CD4-positive, alpha-beta T cell treated with Interleukin-4 for 1 hour (primary cell): ENCODE data around the gene PRKAG2.
A peak's percentile ranks its signal among the peaks of the same experiment; 100 is the strongest.

Source experiments
- DNase-seq, 2 donors: peaks; one replicate each; pipeline ENCODE4 v3.0.0-alpha.2; 2020 to 2022

The PRKAG2 gene

DNA sequence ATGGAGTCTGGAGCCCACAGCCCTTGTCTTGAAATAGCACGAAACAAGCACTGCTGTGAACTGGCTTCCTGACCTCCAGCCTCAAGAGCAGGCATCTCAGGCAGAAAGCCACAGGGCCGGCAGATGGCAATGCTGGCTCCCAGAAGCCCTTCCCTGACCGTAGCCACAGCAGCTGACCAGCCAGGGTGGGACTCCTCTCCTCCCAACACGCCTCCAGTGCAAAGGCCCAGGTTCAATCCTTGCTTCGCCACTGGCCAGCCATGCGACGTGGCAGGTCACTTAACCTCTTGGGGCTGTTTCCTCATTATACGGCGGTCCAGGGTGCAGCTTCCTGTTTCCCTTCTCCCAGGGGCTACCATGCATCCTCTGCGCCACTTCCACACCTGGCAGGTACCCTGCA is 12.8 kb downstream of the PRKAG2 start:
- no peak for DNase-seq

DNA sequence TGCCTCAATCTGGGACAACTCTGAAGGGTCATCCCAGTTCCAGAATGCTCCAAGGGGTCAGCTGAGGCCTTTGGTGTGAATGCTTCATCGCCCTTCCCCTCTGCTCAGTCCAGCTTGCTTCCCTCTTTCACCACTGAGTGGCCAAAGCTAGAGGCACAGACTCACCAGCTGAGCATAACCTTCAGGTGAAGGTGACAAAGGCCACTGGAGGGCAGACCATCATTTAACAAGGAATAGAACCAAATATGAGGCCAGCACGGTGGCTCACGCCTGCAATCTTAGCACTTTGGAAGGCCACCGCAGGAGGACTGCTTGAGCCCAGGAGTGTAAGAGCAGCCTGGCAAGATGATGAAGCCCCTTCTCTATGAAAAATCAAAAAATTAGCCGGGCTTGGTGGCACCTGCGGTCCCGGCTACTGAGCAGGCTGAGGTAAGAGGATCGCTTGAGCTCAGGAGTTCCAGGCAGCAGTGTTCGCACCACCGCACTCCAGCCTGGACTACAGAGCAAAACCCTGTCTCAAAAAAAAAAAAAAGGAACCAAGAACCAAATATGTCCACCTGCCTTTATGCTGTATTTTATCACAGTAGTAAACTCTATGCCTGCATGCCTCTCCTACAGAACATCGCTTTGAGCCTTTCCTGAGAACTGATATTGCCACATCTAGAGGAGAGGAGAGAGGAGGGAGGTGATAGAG is 13.4 kb downstream of the PRKAG2 start:
- peak in 1 of 2 donors; percentile 11 for DNase-seq

DNA sequence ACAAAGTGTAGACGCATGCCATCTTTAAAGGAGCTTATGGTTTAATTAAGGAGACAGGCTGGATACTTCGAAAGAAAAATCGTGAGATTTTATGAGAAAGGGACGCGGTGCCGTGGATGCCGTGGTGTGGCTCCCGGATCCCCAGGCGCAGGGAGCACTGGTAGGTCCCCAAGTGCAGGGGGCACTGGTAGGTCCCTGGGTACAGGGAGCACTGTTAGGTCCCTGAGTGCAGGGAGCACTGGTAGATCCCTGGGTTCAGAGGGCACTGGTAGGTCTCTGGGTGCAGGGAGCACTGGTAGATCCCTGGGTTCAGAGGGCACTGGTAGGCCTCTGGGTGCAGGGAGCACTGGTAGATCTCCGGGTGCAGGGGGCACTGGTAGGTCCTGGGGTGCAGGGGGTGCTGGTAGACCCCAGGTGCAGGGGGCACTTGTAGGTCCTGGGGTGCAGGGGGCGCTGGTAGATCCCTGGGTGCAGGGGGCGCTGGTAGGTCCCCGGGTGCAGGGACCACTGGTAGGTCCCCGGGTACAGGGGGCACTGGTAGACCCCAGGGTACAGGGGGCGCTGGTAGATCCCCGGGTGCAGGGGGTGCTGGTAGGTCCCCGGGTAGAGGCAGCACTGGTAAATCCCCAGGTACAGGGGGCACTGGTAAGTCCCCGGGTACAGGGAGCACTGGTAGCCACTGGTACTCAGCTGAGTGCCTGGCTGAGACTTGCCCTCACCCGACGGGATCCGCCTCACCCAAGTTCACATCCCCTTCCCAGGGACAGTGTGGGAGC is 14.1 kb downstream of the PRKAG2 start:
- DNase-seq, result no peak

DNA sequence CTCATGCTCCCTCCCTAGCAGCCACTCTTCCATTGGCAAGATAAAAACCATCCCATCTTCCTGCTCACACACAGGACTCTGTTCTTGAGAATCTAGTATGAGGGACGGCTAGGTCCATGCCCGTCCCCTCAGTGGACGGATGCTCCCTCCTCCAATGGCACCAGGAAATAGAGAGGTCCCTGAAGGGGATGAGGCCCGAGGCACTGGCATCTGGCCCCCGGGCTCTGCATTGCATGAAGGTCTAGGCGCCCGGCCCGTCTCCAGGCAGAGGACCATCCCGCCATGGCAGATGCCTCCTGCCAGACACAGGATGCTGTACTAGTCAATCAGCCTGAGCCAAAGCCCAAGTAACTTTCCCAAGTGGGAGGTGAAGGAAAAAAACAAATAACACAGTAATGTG is 15.0 kb downstream of the PRKAG2 start:
- DNase-seq, result no peak

DNA sequence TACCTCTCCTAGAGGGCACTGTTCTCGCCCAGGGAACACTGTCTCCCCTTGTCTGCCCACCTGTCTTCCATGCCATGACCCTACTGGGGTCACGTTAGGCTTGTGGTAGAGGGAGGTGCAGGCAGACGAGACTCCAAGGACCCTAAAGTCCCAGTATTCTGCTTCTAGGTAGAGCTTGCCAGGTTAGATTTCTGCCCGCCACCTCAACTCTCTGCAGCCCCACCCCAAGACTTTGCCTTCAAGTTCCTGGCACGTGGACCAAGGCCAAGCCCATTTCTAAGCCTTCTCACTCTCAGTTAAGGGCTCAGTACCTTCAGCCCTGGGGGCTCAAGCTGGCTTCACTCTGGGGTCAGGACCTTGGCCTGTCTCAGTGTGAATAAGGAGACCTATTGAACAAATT is 16.1 kb downstream of the PRKAG2 start:
- DNase-seq, result no peak

DNA sequence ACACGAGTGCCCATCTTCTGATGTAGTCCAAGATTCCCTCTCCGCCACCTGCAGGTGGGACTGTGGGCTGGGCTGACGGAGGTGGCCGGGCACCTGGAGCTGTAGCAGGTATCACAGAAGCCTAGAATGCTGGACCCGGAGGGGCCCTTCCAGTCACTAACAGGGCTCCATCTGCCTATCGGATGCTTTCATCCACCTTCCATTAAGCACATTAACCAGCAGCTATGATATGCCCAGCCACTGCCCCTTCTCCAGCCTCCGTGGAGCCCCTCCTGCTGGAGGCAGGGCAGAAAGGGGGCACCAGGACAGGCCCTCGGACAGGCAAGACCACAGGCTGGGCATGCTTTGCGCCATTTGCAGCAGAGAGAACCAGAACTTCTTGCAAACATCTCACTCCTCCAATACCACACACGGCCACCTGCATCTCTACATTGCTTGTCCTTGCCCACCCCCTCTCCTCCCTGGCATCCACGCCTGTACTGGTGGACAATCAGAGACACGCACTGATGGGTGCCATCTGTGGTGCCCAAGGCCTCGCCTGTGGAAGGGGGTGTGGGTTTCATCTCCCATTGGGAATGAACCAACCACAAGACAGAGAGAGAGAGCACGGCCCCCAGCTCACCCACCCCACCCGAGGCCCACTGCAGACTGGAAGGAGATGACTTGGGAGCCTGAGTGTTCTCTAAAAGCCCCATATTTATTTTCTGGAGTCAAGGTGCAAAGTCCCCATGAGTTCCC is 16.8 kb downstream of the PRKAG2 start:
- no peak for DNase-seq

DNA sequence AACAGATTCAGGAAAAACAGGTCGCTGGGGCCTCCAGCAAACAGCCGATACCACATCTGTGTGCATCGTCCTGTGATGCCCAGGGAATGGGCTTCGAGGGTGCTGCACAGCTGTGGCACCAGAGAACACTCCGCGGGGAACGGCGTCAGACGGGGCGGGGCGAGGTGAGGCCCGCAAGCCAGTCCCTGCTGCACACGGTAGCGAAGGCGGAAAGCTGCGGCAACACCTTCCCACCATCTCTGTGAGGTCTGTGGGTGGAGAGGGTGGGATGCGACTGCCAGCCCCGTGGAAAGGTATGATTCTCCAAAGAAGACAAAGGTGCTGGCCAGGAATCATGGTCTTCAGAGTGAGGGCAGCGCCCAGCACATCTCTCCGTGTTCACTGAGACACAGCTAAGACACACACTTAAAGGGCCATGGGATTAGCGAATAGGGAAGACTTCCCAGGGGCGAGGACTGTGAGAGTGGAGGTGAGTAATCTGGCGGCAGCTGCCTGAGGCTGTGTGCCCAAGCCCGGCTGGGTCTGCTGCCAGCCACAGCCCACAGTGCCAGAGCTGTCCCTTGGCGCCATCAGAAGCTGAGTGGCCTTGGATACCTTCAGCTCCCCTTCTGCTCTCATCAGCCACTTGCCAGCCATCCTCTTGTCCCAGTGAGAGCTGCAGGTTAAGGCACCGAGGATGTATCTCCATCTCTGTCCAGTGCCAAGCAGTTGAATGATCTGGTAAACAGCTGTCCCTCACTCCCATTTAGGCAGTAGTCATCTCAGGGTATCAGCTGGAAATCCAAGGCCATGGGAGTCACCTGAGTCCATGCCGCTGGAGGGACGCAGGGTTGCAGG is 17.6 kb downstream of the PRKAG2 start:
- DNase-seq, result no peak

DNA sequence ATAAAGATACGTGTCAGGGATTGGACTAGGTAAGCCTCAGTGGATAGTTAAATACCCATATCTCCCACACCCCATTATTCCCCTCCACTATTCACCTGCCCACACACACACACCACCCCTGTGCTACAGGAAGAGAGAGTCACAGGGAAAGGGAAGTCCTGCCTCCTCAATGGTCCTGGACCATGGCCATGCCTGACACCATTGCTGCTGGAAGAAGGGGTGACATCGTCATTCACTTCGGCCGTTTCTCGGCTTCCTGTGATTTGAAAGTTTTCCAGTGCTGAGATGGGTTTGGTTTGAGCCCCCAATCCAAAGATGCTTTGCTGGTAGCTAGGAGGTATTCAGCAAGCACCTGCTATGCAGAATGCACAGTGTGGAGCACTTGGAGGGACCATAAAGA is 18.5 kb downstream of the PRKAG2 start:
- DNase-seq, result no peak

DNA sequence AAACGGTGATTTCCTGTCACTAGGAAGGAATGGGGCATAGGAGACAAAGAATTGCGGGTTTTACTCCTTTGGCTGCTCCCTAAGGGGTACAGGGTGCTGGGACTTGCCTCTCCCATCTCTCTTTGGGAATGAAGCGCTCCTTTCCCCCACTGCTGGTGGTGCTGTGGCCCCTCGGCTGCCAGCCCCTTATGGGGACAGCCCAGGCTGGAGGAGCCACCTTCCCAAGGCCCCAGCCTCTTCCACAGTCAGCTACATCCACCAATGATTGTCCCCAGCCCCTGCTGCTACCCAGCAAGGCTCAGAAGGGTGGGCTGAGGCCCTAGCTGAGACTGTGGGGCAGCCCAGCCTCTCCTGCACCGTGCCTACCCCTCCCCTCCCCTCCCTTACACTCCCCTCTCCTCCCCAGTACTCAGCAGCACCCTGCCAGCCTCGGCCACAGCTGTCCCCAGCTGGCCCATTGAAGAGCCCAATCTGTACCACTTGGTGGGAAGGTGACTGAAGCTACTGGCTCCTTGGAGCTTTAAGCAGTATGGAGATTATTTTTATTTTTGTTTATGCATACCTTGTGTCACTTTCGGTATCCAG is 19.0 kb downstream of the PRKAG2 start:
- DNase-seq, result no peak

DNA sequence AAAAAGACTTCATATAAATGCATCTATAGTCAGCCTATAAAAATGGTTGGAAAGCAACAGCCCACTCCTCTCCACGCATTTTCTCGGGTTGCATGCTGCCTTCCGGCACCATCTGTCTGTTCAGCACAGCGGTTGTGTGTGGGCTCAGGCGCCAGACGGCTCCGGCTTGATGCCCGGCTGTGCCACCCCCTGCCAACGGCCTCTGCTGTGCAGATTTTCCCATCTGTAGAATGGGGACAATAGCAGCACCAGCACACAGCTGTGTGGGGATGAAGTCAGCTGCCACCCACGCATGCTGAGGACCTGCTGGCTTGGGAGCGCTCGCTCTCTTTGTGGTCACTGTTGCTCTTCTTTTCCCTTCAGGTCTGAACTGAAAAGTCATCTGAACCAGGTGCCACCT is 19.5 kb downstream of the PRKAG2 start:
- no peak for DNase-seq

DNA sequence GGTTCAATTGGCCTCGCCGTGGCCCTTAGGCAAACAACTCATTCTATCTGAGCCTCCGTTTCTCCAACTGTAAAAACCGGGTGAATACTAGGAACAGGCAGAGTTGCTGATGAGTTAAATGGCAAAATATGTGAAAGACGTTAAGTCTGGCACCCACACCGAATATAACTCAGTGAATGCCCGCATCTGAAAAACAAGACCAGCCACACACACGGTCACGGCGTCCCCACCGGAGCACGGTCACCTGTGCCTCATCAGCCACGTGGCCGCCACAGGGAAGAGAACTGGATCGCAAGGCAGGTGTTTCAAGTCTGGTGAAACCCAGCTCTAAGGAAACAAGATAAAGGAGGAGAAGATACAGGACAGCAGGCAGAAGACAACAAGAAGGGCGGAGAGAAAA is 20.4 kb downstream of the PRKAG2 start:
- no peak for DNase-seq

DNA sequence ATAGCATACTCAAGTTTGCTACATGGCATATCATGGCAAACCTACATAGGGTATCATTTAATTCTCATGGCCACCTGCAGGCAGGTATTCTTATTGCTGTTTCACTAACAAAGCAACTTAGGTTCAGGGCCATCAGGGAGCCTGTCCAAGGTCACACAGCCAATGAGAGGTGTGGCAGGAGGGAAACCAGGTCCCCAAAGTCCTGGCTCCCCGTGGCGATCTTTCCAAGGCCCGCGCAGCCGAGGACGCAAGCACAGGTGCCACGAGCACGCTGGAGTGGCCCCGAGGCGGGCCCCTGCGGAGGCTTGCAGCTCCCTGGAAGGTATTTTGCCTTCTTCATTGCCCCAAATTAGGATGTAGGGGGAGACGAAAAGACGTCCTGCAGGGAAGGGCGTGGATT is 20.8 kb downstream of the PRKAG2 start:
- no peak for DNase-seq

DNA sequence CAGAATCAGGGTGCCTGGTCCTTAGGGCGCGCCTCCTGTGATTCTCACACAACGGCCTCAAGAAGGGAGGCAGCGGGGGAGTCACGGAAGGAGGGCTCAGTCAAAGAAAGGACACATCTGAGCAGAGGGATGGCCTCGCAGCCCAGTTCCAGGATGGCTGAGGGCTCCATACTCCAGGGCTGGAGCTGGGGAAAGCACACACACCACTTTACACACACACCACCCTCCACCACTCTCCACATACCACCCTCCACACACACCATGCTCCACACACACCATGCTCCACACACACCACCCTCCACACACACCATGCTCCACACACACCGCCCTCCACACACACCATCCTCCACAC is 22.2 kb downstream of the PRKAG2 start:
- DNase-seq, result no peak

DNA sequence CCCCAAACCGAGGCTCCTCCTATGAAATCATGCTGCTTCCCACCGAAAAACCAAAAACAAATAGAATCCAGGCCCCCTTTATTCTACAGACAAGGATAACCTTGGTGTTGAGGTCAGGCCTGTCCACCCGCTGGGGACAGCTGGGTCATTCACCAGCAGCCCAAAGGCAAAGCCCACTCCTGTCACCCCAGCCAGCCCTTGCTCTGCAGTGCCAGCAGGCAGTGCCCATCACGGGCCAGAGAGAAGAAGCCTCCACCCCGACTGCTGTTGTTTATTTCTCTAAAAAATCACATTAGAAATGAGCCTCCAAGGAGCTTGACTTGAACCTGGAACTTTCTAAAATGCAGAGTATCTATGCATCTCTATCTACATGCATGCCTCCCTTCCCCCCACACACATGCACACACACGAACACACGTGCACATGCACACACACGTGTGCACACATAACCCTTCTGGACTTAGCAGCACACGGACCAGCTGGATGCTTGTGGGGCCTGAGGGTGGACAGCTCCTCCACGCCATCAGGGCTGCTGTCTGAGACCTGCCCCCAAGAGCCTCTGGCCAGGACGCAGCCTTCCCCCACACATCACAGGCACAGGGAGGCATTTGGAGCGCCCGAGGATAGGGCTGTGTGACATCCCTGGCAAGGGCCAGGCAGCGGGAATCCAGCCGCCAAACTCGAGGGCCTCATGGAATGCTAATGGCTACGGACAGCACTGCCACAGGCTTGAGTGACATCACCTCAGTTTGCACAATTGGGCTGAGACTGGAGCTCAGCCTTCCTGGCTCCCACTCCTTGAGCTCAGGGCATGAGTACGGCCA is 22.8 kb downstream of the PRKAG2 start:
- no peak for DNase-seq

DNA sequence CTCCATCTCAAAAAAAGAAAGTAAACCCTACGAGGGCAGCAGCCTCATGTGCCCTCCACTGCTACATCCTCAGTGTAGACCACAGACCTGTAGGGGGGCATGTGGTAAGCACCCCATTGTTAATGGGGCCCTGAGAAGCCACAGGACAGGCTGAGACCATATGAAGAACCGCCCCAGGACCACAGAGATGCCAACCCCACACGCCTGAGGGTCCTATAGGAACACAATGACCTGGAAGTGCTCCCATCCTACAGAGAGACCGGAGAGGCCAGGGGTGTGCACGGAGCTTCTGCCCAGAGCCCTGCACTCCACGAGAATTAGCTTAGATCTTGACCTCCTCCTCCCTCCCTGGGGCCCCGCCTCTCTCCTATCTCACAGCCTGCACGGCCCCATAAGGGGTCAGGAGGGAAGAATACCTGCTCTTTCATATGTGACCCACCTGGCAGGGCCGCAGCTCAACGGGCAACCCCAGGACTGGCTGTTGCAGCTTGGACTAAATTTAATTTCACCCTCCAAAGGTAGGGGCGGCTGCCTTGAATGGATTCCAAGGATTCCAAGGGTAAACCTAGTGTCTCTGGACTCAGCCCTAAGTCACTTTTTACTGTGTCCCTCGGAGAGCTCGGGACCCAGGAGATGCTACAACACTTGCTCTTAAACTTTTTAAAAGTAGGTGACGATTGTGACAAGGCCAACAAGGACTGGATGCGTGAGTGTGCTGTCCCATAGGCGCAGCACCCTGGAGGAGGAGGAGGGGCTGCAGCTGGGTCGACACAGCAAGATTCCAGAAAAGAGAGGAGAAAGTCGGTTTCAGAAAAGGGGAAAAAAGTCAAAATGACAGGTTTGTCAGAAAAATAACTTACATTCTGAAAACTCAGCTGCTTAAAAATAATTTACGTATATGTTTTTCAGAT is 24.2 kb downstream of the PRKAG2 start:
- DNase-seq, result no peak

DNA sequence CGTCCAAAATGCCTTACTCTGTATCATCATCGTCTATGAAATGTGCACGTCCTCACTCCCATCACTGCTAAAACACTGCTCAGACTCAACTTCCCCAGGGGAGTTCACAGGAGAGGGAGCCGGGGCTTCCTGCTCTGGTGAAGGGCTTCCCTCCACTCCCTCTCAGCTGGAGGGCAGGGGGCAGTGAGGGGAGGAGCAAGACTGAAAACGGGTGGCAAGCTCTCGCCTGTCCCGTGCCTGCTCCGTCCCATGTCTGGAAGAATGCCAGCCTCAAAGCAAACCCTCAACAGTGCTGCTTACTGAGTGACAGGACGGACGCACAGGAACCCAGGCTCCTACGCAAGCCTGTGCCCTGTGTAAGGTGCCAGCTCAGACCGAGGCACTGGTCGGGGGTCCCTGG is 25.1 kb downstream of the PRKAG2 start:
- peak in 1 of 2 donors; percentile 43 for DNase-seq

DNA sequence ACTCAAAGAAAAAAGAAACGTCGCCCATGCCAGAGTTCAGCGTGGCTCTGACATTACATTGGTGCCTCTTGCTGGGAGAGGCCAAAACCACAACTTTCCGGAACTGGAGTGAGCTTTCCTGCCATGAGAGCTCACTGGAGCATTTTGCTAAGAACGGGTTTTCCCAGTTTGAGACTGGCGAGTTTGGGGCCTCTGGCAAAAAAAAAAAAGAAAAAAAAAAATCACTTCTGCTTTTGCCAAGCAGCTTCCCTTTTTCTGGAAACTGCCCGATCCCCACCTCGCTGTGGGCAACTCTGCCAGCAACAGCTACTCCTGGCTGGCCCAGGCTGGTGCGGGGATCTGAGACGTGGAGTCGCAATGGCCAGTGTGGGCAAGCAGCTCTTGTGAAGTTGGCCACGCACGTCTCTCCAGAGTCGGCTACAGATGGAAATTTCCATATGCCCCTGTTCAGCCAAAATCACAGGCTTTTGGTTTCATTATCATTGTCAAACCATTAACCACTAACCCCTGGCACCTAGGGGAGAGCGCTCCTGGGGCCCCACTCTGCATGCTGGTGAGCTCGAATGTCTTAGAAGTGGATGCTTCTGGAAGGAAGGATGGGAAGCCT is 25.7 kb downstream of the PRKAG2 start:
- DNase-seq, result peak; percentile 17 to 67

DNA sequence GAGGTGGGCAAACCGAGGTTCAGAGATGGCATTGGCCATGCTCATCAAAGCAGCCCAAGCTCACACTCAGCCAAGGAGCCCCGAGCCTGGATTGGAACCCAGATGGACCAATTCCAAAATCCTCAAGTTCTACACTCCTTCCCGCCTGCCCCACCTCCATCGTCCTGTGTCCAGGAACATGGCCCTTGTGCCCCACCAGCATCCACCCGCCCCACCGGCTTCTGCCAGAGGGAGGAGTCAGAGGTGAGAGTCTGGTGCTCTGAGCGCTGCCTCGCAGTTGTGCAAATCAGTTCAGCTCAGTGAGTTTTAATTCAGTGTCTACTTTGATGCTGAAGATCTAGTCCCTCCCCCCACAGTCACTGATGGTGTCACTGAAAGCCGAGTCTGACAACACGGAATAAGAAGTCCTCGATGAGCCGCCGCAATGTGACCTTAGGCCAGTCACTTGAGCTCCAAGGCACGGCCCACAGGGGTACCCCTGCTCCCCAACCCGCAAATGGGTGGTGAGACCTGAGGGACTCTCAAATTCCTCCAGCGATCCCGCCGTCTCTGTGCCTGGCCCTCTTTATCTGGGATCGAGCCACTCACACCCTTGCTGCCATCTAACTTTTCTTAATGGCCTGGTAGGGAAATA is 26.3 kb downstream of the PRKAG2 start:
- DNase-seq, result peak in 1 of 2 donors; percentile 46

DNA sequence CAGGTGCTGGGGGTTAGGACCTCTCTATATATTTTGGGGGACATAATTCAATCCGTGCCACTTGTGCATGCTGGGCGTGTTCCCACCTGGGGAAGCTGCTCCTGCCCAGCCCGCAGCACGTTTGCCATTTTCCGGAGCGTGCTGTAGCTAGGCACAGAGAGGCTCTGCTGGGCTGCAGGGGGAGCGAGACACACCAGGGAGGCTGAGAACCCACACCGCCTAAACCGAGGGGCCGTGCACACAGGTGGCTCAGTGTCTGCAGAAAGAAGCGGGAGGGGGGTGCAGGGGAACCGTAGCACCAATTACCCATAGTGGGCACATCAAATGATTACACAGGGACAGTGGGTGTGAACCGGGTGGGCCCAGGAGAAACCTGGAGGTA is 27.0 kb downstream of the PRKAG2 start:
- DNase-seq, result no peak
